GM12864 (cell line): ENCODE measurements around the gene PVALEF.

Experiments used
- DNase-seq: peaks from one replicate; pipeline ENCODE4 v3.0.0-alpha.2; 2011; ENCODE audit warnings: low read depth
- H3K4me3 ChIP-seq: 2 replicates; pipeline ENCODE4 v1.5.1; 2011; ENCODE audit warnings: mild to moderate bottlenecking, low read depth, low read length, control low read depth
- CTCF ChIP-seq: IDR thresholded peaks from 2 replicates; pipeline ENCODE4 v1.5.1; 2011; ENCODE audit warnings: low read depth, mild to moderate bottlenecking, moderate library complexity, low read length, control low read depth, inconsistent platforms; ENCODE audit errors: missing control alignments

The PVALEF gene

GRCh38 chr17:81182596-81182995, 17.3 kb downstream of the PVALEF start:
- DNase-seq, result no peak
- H3K4me3 ChIP-seq, result no peak overlapping the region
- TF ChIP-seq CTCF, result no peak

GRCh38 chr17:81183316-81183715, 18.0 kb downstream of the PVALEF start:
- no peak for TF ChIP-seq CTCF
- H3K4me3 ChIP-seq, result no peak overlapping the region
- DNase-seq, result no peak

- TF ChIP-seq CTCF, result no peak
- H3K4me3 ChIP-seq, result no peak overlapping the region
- no peak for DNase-seq
Observed at GRCh38 chr17:81183807-81184206, 18.5 kb downstream of the PVALEF start.

GRCh38 chr17:81184555-81184954, 19.2 kb downstream of the PVALEF start:
- no peak for TF ChIP-seq CTCF
- H3K4me3 ChIP-seq, result no peak overlapping the region
- DNase-seq, result no peak

GRCh38 chr17:81186203-81186602, 20.9 kb downstream of the PVALEF start:
- no peak for TF ChIP-seq CTCF
- no peak overlapping the region for H3K4me3 ChIP-seq

GRCh38 chr17:81187120-81187519, 21.8 kb downstream of the PVALEF start:
- TF ChIP-seq CTCF, result no peak
- H3K4me3 ChIP-seq, result no peak overlapping the region
- DNase-seq, result no peak

More at GRCh38 chr17:81186203-81186602, 20.9 kb downstream of the PVALEF start:
- no peak for DNase-seq

- no peak overlapping the region for H3K4me3 ChIP-seq
- no peak for TF ChIP-seq CTCF
- DNase-seq, result no peak
Observed at GRCh38 chr17:81187586-81188490, 22.5 kb downstream of the PVALEF start.
